GM19043 (cell line): ENCODE data around the gene TMBIM1.

ENCODE experiments used
- ATAC-seq: cut with Tn5 transposase; IDR thresholded peaks from one replicate; pipeline ENCODE4 v1.9.1; 2021; ENCODE audit warnings: low read depth; ENCODE audit not compliant: unreplicated experiment

TMBIM1 gene

DNA sequence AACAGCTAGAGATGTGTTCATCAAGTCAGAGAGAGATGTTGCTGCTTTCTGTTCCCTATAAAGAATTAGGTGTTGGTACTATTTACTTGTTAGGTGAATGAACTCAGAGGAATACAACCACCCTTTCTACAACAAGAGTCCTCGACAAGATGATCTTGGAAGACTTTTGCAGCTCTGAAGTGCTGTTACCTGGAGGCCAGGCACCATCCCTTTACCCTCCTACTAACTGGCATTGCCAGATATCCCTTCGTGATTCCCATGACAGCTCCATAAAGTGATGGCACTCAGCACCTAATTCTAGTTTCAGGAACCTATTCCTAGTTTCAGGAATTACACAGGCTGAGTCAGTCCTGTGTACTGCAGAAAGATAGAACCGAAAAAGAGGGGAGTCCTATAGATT is 65.4 kb downstream of the TMBIM1 start:
- no peak for ATAC-seq
